ENCODE measurements around the gene RAPGEF6.

DNA sequence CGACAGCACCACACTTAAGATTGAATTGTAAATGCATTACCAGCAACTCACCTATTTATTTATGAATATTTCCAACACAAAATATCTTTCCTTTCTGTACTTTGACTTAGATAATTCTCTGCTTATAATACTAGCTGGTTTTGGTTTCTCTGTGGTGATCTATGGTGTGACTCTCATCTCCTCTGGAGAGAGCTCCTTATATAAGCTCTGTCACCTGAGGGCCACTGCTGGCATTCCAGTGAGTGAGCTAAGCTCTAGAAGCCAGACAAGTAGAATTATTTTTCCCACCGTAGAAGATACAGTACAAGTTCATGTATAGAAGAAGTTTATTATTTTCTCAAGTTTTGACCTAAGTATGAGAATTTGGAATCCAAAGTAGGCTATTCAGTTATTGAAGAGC is 259.7 kb downstream of the RAPGEF6 start:
- TF ChIP-seq CTCF (IDR thresholded peaks at IDR 0.05), result no peak
- no peak for TF ChIP-seq ZFX (IDR thresholded peaks at IDR 0.05; ENCODE audit: borderline replicate concordance)
